Panc1 (cell line): Measurements from ENCODE around the gene ARL15.

Source experiments
- POLR2AphosphoS5 ChIP-seq: IDR thresholded peaks from 2 replicates; pipeline ENCODE4 v1.6.1; 2012; ENCODE audit warnings: mild to moderate bottlenecking, low read depth, low read length, moderate library complexity
- TCF7L2 ChIP-seq: IDR thresholded peaks from 2 replicates; pipeline ENCODE4 v1.6.1; 2011; ENCODE audit warnings: mild to moderate bottlenecking, low read depth, low read length, inconsistent platforms
- TF ChIP-seq, protein P1 (sequence below): fragments of 450-650 bp; IDR thresholded peaks from 2 replicates; pipeline ENCODE4 v1.5.1; 2017; ENCODE audit warnings: mild to moderate bottlenecking

GRCh38 chr5:54332720-54333119, 22.3 kb upstream of the ARL15 start:
- TF ChIP-seq, protein P1, sequence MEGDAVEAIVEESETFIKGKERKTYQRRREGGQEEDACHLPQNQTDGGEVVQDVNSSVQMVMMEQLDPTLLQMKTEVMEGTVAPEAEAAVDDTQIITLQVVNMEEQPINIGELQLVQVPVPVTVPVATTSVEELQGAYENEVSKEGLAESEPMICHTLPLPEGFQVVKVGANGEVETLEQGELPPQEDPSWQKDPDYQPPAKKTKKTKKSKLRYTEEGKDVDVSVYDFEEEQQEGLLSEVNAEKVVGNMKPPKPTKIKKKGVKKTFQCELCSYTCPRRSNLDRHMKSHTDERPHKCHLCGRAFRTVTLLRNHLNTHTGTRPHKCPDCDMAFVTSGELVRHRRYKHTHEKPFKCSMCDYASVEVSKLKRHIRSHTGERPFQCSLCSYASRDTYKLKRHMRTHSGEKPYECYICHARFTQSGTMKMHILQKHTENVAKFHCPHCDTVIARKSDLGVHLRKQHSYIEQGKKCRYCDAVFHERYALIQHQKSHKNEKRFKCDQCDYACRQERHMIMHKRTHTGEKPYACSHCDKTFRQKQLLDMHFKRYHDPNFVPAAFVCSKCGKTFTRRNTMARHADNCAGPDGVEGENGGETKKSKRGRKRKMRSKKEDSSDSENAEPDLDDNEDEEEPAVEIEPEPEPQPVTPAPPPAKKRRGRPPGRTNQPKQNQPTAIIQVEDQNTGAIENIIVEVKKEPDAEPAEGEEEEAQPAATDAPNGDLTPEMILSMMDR: no peak
- TF ChIP-seq POLR2AphosphoS5: no peak
- no peak for TF ChIP-seq TCF7L2
